ENCODE results near the gene SMIM24. TPM values are rescaled to one million over a fixed set of nuclear protein-coding genes. Genes with fewer than 3 reads are reported as not detected.

SMIM24 gene
- total RNA-seq, 2 donors from 2014 or later, result not detected

- peaks cover 17% of the 10 kb centered on the region for H3K36me3 ChIP-seq (ENCODE audit: control insufficient read depth, insufficient read depth, low read length)
These were observed 38.8 kb upstream of the SMIM24 start for GRCh38 chr19:3519126-3519525.

GRCh38 chr19:3518659-3519058, 38.3 kb upstream of the SMIM24 start:
- Mint-ChIP-seq H3K9me3 (no peaks in the 10 kb centered on the region), H3K4me1 (peaks cover 5% of the 10 kb centered on the region), H3K27ac (peak overlapping the region; percentile 58), H3K36me3 (ENCODE audit: low read depth) (peaks cover 14% of the 10 kb centered on the region), H3K4me3 (no peak overlapping the region), H3K27me3 (ENCODE audit: insufficient read depth) (no peaks in the 10 kb centered on the region)
- Histone ChIP-seq H3K4me1 (ENCODE audit: control insufficient read depth, insufficient read depth, low read length) (no peaks in the 10 kb centered on the region), H3K4me3 (ENCODE audit: low read length) (no peak overlapping the region), H3K9ac (ENCODE audit: extremely low read depth, low read length, poor library complexity, severe bottlenecking) (no peak overlapping the region), H3K36me3 (ENCODE audit: control insufficient read depth, insufficient read depth, low read length) (peaks cover 15% of the 10 kb centered on the region), H3K27me3 (ENCODE audit: control insufficient read depth, insufficient read depth, low read length, poor library complexity, severe bottlenecking) (no peaks in the 10 kb centered on the region), H3K9me3 (ENCODE audit: control insufficient read depth, low read length) (no peaks in the 10 kb centered on the region), H3K27ac (ENCODE audit: low read depth, low read length) (no peak overlapping the region)
- DNase-seq, result no peak
- 89 to 100% methylated on average over 2 of the region's 2 CpGs for WGBS, 2 experiments (ENCODE audit: insufficient coverage in 1 of 2, insufficient read length in 1 of 2)
- no peak for TF ChIP-seq CTCF (conservative IDR thresholded peaks at IDR 0.05)

More at GRCh38 chr19:3519126-3519525, 38.8 kb upstream of the SMIM24 start:
- Mint-ChIP-seq H3K27ac (peak overlapping the region; percentile 58), H3K27me3 (ENCODE audit: insufficient read depth) (no peaks in the 10 kb centered on the region), H3K4me1 (peaks cover 5% of the 10 kb centered on the region), H3K9me3 (no peaks in the 10 kb centered on the region), H3K36me3 (ENCODE audit: low read depth) (peaks cover 18% of the 10 kb centered on the region), H3K4me3 (no peak overlapping the region)
- no peaks in the 10 kb centered on the region for H3K27me3 ChIP-seq (ENCODE audit: control insufficient read depth, insufficient read depth, low read length, poor library complexity, severe bottlenecking)
- no peak overlapping the region for H3K9ac ChIP-seq (ENCODE audit: extremely low read depth, low read length, poor library complexity, severe bottlenecking)
- DNase-seq, result no peak
- no peak for TF ChIP-seq CTCF (conservative IDR thresholded peaks at IDR 0.05)
- H3K9me3 ChIP-seq (ENCODE audit: control insufficient read depth, low read length), result no peaks in the 10 kb centered on the region
- WGBS, 2 experiments (ENCODE audit: insufficient coverage in 1 of 2, insufficient read length in 1 of 2), result 92 to 95% methylated on average over 15 to 18 of the region's 18 CpGs
- H3K4me1 ChIP-seq (ENCODE audit: control insufficient read depth, insufficient read depth, low read length), result no peaks in the 10 kb centered on the region
- H3K4me3 ChIP-seq (ENCODE audit: low read length), result no peak overlapping the region
- no peak overlapping the region for H3K27ac ChIP-seq (ENCODE audit: low read depth, low read length)

GRCh38 chr19:3518255-3518654, 37.9 kb upstream of the SMIM24 start:
- TF ChIP-seq CTCF (conservative IDR thresholded peaks at IDR 0.05), result no peak
- Mint-ChIP-seq H3K4me1 (peaks cover 5% of the 10 kb centered on the region), H3K27me3 (ENCODE audit: insufficient read depth) (no peaks in the 10 kb centered on the region), H3K27ac (no peak overlapping the region), H3K9me3 (no peaks in the 10 kb centered on the region), H3K36me3 (ENCODE audit: low read depth) (peaks cover 14% of the 10 kb centered on the region), H3K4me3 (no peak overlapping the region)
- peak; percentile 62 for DNase-seq
- Histone ChIP-seq H3K27ac (ENCODE audit: low read depth, low read length) (no peak overlapping the region), H3K27me3 (ENCODE audit: control insufficient read depth, insufficient read depth, low read length, poor library complexity, severe bottlenecking) (no peaks in the 10 kb centered on the region), H3K9ac (ENCODE audit: extremely low read depth, low read length, poor library complexity, severe bottlenecking) (no peak overlapping the region), H3K36me3 (ENCODE audit: control insufficient read depth, insufficient read depth, low read length) (peaks cover 19% of the 10 kb centered on the region), H3K9me3 (ENCODE audit: control insufficient read depth, low read length) (no peaks in the 10 kb centered on the region), H3K4me3 (ENCODE audit: low read length) (no peak overlapping the region), H3K4me1 (ENCODE audit: control insufficient read depth, insufficient read depth, low read length) (no peaks in the 10 kb centered on the region)
- 79 to 82% methylated on average over 7 to 10 of the region's 10 CpGs for WGBS, 2 experiments (ENCODE audit: insufficient coverage in 1 of 2, insufficient read length in 1 of 2)
